ENCODE results near the gene ITPR3. TPM values are rescaled to one million over a fixed set of nuclear protein-coding genes. Genes with fewer than 3 reads are reported as not detected.
A peak's percentile ranks its signal among the peaks of the same experiment; 100 is the strongest.

The ITPR3 gene
- total and polyA plus RNA-seq, 2 experiments from 2014 or later, result 0.13 to 1.1 TPM

- Histone ChIP-seq H3K27ac (peak overlapping the region; percentile 19), H3K36me3 (no peaks in the 10 kb centered on the region), H3K27me3 (no peaks in the 10 kb centered on the region), H3K4me3 (no peak overlapping the region), H3K4me1 (ENCODE audit: low read depth) (peaks cover 5% of the 10 kb centered on the region), H3K9me3 (ENCODE audit: low read depth) (no peaks in the 10 kb centered on the region)
- TF ChIP-seq, protein P1, sequence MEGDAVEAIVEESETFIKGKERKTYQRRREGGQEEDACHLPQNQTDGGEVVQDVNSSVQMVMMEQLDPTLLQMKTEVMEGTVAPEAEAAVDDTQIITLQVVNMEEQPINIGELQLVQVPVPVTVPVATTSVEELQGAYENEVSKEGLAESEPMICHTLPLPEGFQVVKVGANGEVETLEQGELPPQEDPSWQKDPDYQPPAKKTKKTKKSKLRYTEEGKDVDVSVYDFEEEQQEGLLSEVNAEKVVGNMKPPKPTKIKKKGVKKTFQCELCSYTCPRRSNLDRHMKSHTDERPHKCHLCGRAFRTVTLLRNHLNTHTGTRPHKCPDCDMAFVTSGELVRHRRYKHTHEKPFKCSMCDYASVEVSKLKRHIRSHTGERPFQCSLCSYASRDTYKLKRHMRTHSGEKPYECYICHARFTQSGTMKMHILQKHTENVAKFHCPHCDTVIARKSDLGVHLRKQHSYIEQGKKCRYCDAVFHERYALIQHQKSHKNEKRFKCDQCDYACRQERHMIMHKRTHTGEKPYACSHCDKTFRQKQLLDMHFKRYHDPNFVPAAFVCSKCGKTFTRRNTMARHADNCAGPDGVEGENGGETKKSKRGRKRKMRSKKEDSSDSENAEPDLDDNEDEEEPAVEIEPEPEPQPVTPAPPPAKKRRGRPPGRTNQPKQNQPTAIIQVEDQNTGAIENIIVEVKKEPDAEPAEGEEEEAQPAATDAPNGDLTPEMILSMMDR (IDR thresholded peaks at IDR 0.05; ENCODE audit: low read depth, low read length), result no peak
- DNase-seq (ENCODE audit: low read depth in 1 of 2, low spot score in 1 of 2), result no peak
Measured at GRCh38 chr6:33705268-33705885, 84.3 kb downstream of the ITPR3 start.

GRCh38 chr6:33705955-33706725, 85.0 kb downstream of the ITPR3 start:
- peaks cover 5% of the 10 kb centered on the region for H3K4me1 ChIP-seq (ENCODE audit: low read depth)
- DNase-seq (ENCODE audit: low read depth in 1 of 2, low spot score in 1 of 2), result no peak
- TF ChIP-seq, protein P1 (IDR thresholded peaks at IDR 0.05; ENCODE audit: low read depth, low read length), result no peak
- H3K27ac ChIP-seq, result peak overlapping the region; percentile 19
- no peaks in the 10 kb centered on the region for H3K36me3 ChIP-seq
- no peaks in the 10 kb centered on the region for H3K27me3 ChIP-seq
- H3K9me3 ChIP-seq (ENCODE audit: low read depth), result no peaks in the 10 kb centered on the region
- no peak overlapping the region for H3K4me3 ChIP-seq

GRCh38 chr6:33707771-33708170, 86.6 kb downstream of the ITPR3 start:
- Histone ChIP-seq H3K27ac (no peak overlapping the region), H3K4me1 (ENCODE audit: low read depth) (peaks cover 5% of the 10 kb centered on the region), H3K36me3 (no peaks in the 10 kb centered on the region), H3K9me3 (ENCODE audit: low read depth) (no peaks in the 10 kb centered on the region), H3K27me3 (no peaks in the 10 kb centered on the region), H3K4me3 (no peak overlapping the region)
- DNase-seq (ENCODE audit: low read depth in 1 of 2, low spot score in 1 of 2), result no peak
- TF ChIP-seq, protein P1 (IDR thresholded peaks at IDR 0.05; ENCODE audit: low read depth, low read length), result no peak

DNA sequence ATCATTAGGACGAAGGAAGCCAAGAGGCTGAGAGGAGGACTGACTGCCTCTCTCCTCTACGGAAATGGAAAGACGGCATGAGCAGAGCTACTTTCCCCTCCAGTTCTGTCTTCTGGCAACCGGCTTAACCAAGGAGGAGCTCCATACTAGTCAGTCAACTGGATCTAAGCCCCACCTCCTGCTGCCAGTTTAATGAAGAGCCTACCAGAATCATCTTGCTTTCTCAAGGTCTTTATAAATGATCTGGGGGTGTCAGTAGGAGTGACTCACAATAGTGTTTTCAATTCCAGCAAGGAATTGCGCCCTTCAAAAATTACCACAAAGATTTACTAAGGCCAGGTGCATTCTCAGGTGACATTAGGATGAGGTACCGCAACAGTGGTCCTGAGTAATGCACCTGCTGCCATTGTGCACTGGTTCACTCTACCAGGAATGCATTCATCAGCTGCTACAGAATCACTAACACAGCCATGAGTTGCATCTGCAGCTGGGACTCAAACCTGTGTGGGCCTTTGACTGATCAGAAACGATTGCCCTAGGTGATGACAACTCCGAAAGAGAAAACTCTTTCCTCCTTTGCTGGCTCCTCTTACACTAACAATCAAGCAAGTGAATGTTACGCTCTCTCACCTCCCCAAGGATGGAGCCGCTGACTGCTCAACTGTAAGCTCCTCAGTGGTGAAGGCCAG, 87.5 kb downstream of the ITPR3 start:
- H3K36me3 ChIP-seq, result no peaks in the 10 kb centered on the region
- TF ChIP-seq, protein P1 (IDR thresholded peaks at IDR 0.05; ENCODE audit: low read depth, low read length), result no peak
- H3K27ac ChIP-seq, result no peak overlapping the region
- H3K9me3 ChIP-seq (ENCODE audit: low read depth), result no peaks in the 10 kb centered on the region
- no peak overlapping the region for H3K4me3 ChIP-seq
- H3K27me3 ChIP-seq, result no peaks in the 10 kb centered on the region
- DNase-seq (ENCODE audit: low read depth in 1 of 2, low spot score in 1 of 2), result no peak
- H3K4me1 ChIP-seq (ENCODE audit: low read depth), result peaks cover 5% of the 10 kb centered on the region

DNA sequence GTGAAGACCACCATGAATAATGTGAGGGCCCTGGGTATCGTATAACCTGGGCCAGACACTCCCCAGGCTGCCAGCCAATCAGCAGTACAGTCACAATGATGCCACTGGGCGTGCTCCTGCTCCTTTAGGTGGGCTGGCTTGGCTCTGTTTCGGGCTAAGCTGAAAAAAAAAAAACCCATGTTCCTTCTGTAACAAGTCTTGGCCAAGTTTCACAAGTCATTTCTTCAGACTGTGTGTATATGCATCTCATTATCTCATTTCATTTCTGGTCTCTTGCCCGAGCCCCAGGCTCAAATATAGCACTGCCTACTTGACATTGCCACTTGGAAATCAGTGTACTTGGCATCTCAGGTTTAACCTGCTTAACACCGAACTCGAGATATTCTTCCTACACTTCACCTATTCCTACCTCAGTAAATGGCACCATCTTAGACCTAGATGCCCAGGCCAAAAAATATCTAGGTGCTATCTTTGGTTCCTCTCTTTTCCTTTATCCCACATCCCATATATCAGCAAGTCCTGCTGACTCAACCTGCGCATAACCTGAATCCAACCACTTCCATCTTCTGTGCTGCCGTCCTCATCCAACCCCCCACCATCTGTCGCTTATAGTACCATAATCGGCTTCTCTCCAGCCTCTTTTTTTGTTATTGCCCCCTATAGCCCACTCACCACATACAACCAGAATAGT, 88.6 kb downstream of the ITPR3 start:
- no peaks in the 10 kb centered on the region for H3K9me3 ChIP-seq (ENCODE audit: low read depth)
- TF ChIP-seq, protein P1 (IDR thresholded peaks at IDR 0.05; ENCODE audit: low read depth, low read length), result no peak
- DNase-seq (ENCODE audit: low read depth in 1 of 2, low spot score in 1 of 2), result peak in 1 of 2 donors; percentile 24
- no peak overlapping the region for H3K27ac ChIP-seq
- H3K36me3 ChIP-seq, result no peaks in the 10 kb centered on the region
- H3K27me3 ChIP-seq, result no peaks in the 10 kb centered on the region
- H3K4me3 ChIP-seq, result no peak overlapping the region
- H3K4me1 ChIP-seq (ENCODE audit: low read depth), result peaks cover 5% of the 10 kb centered on the region

All from cardiac muscle cell (in vitro differentiated cells and primary cell).